CD4-positive, alpha-beta T cell (primary cell): Measurements from ENCODE around the gene LARP4. TPM values are rescaled to one million over a fixed set of nuclear protein-coding genes. Genes with fewer than 3 reads are reported as not detected.
"Not testable (repeated sequence)": the region's sequence is repeated elsewhere in the genome, so short reads cannot be mapped to it uniquely, and the experiment has no call there.

Experiments
- ATAC-seq: fragments of 200-7000 bp; cut with Tn5 transposase; one replicate; pipeline ENCODE4 v1.10.0; 2022; ENCODE audit warnings: mild to moderate bottlenecking; ENCODE audit not compliant: poor library complexity
- CTCF ChIA-PET: fragments of 350-600 bp; sonication (Branson Sonifier 250); formaldehyde crosslinking; loops from one replicate; lab custom pipeline; 2021; ENCODE audit warnings: antibody characterized with exemption, inconsistent platforms; lab: Charles Lee
- POLR2A ChIA-PET: fragments of 350-600 bp; sonication (Branson Sonifier 250); formaldehyde crosslinking; loops from one replicate; lab custom pipeline; 2021; ENCODE audit warnings: antibody characterized with exemption, inconsistent platforms; lab: Charles Lee
- DNase-seq, 14 experiments: peaks; one replicate each; pipeline ENCODE4 v3.0.0-alpha.2; 2013 to 2020; ENCODE audit warnings: mixed read lengths in 2 of 14
- H3K27ac ChIP-seq, 2 donors: one replicate each; pipeline versions ENCODE4 v1.5.1 to v1.7.0; 2013; ENCODE audit warnings: low read length in 2 of 2, low read depth in 1 of 2, mild to moderate bottlenecking in 1 of 2
- H3K27me3 ChIP-seq, 2 experiments: 1 replicate in 1 of 2; 2 replicates in 1 of 2; pipeline versions ENCODE4 v1.6.1 to v1.7.0; 2013; ENCODE audit warnings: low read length in 2 of 2, control low read depth in 1 of 2, mild to moderate bottlenecking in 1 of 2, moderate library complexity in 1 of 2; ENCODE audit not compliant: insufficient read depth in 2 of 2, control insufficient read depth in 1 of 2
- H3K36me3 ChIP-seq: one replicate; pipeline ENCODE4 v1.6.1; 2013; ENCODE audit warnings: low read length, control low read depth; ENCODE audit not compliant: insufficient read depth
- H3K4me1 ChIP-seq: one replicate; pipeline ENCODE4 v1.6.1; 2013; ENCODE audit warnings: low read length, control low read depth; ENCODE audit not compliant: insufficient read depth
- H3K4me3 ChIP-seq: one replicate; pipeline ENCODE4 v1.5.1; 2013; ENCODE audit warnings: mild to moderate bottlenecking, low read length, moderate library complexity
- H3K9me3 ChIP-seq, 2 experiments: 1 replicate in 1 of 2; 2 replicates in 1 of 2; pipeline versions ENCODE4 v1.6.1 to v1.7.0; 2013; ENCODE audit warnings: low read length in 2 of 2, mild to moderate bottlenecking in 2 of 2, control low read depth in 1 of 2, moderate library complexity in 1 of 2; ENCODE audit not compliant: control insufficient read depth in 1 of 2, insufficient read depth in 1 of 2
- H3K27ac Mint-ChIP-seq: one replicate; pipeline ENCODE4 v1.8.0; 2020; ENCODE audit warnings: mixed read lengths
- H3K27me3 Mint-ChIP-seq: one replicate; pipeline ENCODE4 v1.8.0; 2021; ENCODE audit warnings: mixed read lengths
- H3K36me3 Mint-ChIP-seq: one replicate; pipeline ENCODE4 v1.8.0; 2021; ENCODE audit warnings: low read depth, mixed read lengths
- H3K4me1 Mint-ChIP-seq: one replicate; pipeline ENCODE4 v1.8.0; 2021; ENCODE audit warnings: low read depth, mixed read lengths
- H3K4me3 Mint-ChIP-seq: one replicate; pipeline ENCODE4 v1.8.0; 2020; ENCODE audit warnings: mild to moderate bottlenecking, mixed read lengths
- H3K9me3 Mint-ChIP-seq: one replicate; pipeline ENCODE4 v1.8.0; 2020; ENCODE audit warnings: mixed read lengths
- CTCF ChIP-seq: fragments of 200-600 bp; IDR thresholded peaks from one replicate; pipeline ENCODE4 v1.8.0; 2022; ENCODE audit warnings: antibody characterized with exemption, mild to moderate bottlenecking
- intact Hi-C, 2 experiments: fragments of 100-400 bp; cut with DNase I in 1 of 2; cut with micrococcal nuclease in 1 of 2; formaldehyde crosslinking; loops; one replicate each; pipeline versions ENCODE4 v1.15.1 to v1.9.0; 2023 to 2025; cut with DNase I, micrococcal nuclease
- total RNA-seq, 174 experiments: library from RNA in 2 of 174; stranded (reverse) in 2 of 174; gene quantifications; one replicate each; pipeline ENCODE4 v1.2.3 and lab custom pipeline; 2021 to 2026

The LARP4 gene
- total RNA-seq, 2 experiments from 2014 or later = 17.6 to 18.1 TPM

DNA sequence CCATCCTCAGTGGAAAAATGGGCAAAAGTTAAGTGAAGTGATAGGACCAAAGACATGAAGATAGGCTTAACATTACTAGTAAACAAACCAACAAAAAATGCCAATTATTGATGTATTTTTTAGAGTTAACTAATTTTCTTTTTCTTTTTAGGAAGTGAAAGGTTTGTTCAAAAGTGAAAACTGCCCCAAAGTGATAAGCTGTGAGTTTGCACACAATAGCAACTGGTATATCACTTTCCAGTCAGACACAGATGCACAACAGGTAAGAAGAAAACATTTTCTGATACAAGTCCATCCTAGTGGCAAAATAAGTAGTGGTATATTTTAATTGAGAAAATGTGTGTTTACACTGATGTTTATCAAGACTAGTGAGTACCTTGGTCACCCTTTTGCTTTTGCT lies 39.6 kb downstream of the LARP4 start:
- no peaks in the 10 kb centered on the region for H3K4me1 ChIP-seq
- POLR2A ChIA-PET = no interaction called here
- no peaks in the 10 kb centered on the region for H3K27me3 ChIP-seq
- Mint-ChIP-seq H3K36me3 (peaks cover 89% of the 10 kb centered on the region), H3K4me3 (no peak overlapping the region), H3K27me3 (no peaks in the 10 kb centered on the region), H3K9me3 (no peaks in the 10 kb centered on the region), H3K27ac (no peak overlapping the region), H3K4me1 (no peaks in the 10 kb centered on the region)
- H3K36me3 ChIP-seq = peaks cover 79% of the 10 kb centered on the region
- DNase-seq = no peak
- H3K4me3 ChIP-seq = no peak overlapping the region
- no peaks in the 10 kb centered on the region for H3K9me3 ChIP-seq
- no peak overlapping the region for H3K27ac ChIP-seq
- no peak for TF ChIP-seq CTCF
- CTCF ChIA-PET = no interaction called here
- intact Hi-C loops = no loop called here
- no peak for ATAC-seq

- no peaks in the 10 kb centered on the region for H3K4me1 ChIP-seq
- Mint-ChIP-seq H3K27ac (peak overlapping the region; percentile 2), H3K27me3 (no peaks in the 10 kb centered on the region), H3K4me3 (no peak overlapping the region), H3K9me3 (no peaks in the 10 kb centered on the region), H3K4me1 (no peaks in the 10 kb centered on the region), H3K36me3 (peaks cover 85% of the 10 kb centered on the region)
- TF ChIP-seq CTCF = no peak
- no peaks in the 10 kb centered on the region for H3K9me3 ChIP-seq
- H3K4me3 ChIP-seq = no peak overlapping the region
- peaks cover 78% of the 10 kb centered on the region for H3K36me3 ChIP-seq
- ATAC-seq (no peak), DNase-seq (no peak)
- CTCF ChIA-PET = no interaction called here
- intact Hi-C loops = no loop called here
- POLR2A ChIA-PET = no interaction called here
- no peak overlapping the region for H3K27ac ChIP-seq
- no peaks in the 10 kb centered on the region for H3K27me3 ChIP-seq
Measured at GRCh38 chr12:50441763-50442162, 41.1 kb downstream of the LARP4 start.

GRCh38 chr12:50442178-50442908 lies 41.7 kb downstream of the LARP4 start:
- no peak for ATAC-seq
- POLR2A ChIA-PET = no interaction called here

DNA sequence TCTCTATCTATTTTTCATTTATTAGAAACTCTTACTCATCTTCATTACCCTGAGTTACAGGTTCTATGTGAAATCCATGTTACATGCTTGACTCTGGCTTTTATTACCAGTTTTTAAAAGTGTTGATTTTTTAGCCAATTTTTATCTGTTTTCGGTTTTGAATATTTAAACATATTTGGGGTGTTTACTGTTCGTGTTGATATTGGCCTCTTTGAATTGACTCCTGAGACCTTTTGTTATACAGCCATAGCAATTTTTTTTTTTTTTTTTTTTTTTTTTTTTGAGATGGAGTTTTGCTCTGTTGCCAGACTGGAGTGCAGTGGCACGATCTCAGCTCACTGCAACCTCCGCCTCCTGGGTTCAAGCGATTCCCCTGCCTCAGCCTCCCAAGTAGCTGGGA lies 49.0 kb downstream of the LARP4 start:
- H3K36me3 Mint-ChIP-seq = peaks cover 70% of the 10 kb centered on the region
- H3K27me3 ChIP-seq, DNase-seq, ATAC-seq, intact Hi-C loops, CTCF ChIA-PET, H3K4me1 Mint-ChIP-seq, POLR2A ChIA-PET, H3K27me3 Mint-ChIP-seq, H3K9me3 ChIP-seq, H3K4me3 Mint-ChIP-seq, H3K4me1 ChIP-seq, H3K9me3 Mint-ChIP-seq, H3K4me3 ChIP-seq, H3K27ac ChIP-seq, H3K27ac Mint-ChIP-seq: not testable (repeated sequence)
- H3K36me3 ChIP-seq = peaks cover 45% of the 10 kb centered on the region

More at GRCh38 chr12:50442178-50442908, 41.7 kb downstream of the LARP4 start:
- H3K36me3 ChIP-seq = peaks cover 73% of the 10 kb centered on the region
- Mint-ChIP-seq H3K4me1 (no peaks in the 10 kb centered on the region), H3K4me3 (no peak overlapping the region), H3K36me3 (peaks cover 83% of the 10 kb centered on the region), H3K9me3 (no peaks in the 10 kb centered on the region), H3K27ac (peak overlapping the region; percentile 2), H3K27me3 (no peaks in the 10 kb centered on the region)
- no peak overlapping the region for H3K27ac ChIP-seq
- no peak for TF ChIP-seq CTCF
- H3K9me3 ChIP-seq = no peaks in the 10 kb centered on the region
- no peak overlapping the region for H3K4me3 ChIP-seq
- CTCF ChIA-PET = no interaction called here
- no peaks in the 10 kb centered on the region for H3K27me3 ChIP-seq
- no peak for DNase-seq
- intact Hi-C loops = no loop called here
- H3K4me1 ChIP-seq = no peaks in the 10 kb centered on the region
